Endothelial cell (in vitro differentiated cells): ENCODE data around the gene THOC2. TPM values are rescaled to one million over a fixed set of nuclear protein-coding genes. Genes with fewer than 3 reads are reported as not detected.
"Not testable (repeated sequence)": the region's sequence is repeated elsewhere in the genome, so short reads cannot be mapped to it uniquely, and the experiment has no call there.

Experiments
- DNase-seq: peaks from one replicate; pipeline ENCODE4 v3.0.0; 2021; ENCODE audit warnings: low spot score
- H3K27ac Mint-ChIP-seq: one replicate; pipeline ENCODE4 v1.8.0; 2021; ENCODE audit warnings: mixed read lengths, inconsistent platforms; ENCODE audit not compliant: unreplicated experiment
- H3K27me3 Mint-ChIP-seq: one replicate; pipeline ENCODE4 v1.8.0; 2021; ENCODE audit warnings: mild to moderate bottlenecking, moderate library complexity, mixed read lengths, inconsistent platforms; ENCODE audit not compliant: unreplicated experiment
- H3K36me3 Mint-ChIP-seq: one replicate; pipeline ENCODE4 v1.8.0; 2021; ENCODE audit warnings: mild to moderate bottlenecking, low read depth, mixed read lengths, inconsistent platforms; ENCODE audit not compliant: unreplicated experiment
- H3K4me1 Mint-ChIP-seq: one replicate; pipeline ENCODE4 v1.8.0; 2021; ENCODE audit warnings: mild to moderate bottlenecking, mixed read lengths, inconsistent platforms; ENCODE audit not compliant: unreplicated experiment
- H3K4me3 Mint-ChIP-seq: one replicate; pipeline ENCODE4 v1.8.0; 2021; ENCODE audit warnings: mild to moderate bottlenecking, mixed read lengths, inconsistent platforms; ENCODE audit not compliant: unreplicated experiment
- H3K9me3 Mint-ChIP-seq: one replicate; pipeline ENCODE4 v1.8.0; 2021; ENCODE audit warnings: mixed read lengths, inconsistent platforms; ENCODE audit not compliant: unreplicated experiment
- total RNA-seq: library from RNA; stranded (reverse); fragmentation: NEBNext Ultra II Directional; extraction: Animal tissue kit (Norgen Biotek cat#: 25700); gene quantifications from one replicate; pipeline ENCODE4 v1.2.1, GENCODE V29; 2021; ENCODE audit not compliant: unreplicated experiment
- TF ChIP-seq, protein P1 (sequence below): fragments of 200-600 bp; sonication (generic); IDR thresholded peaks from one replicate; pipeline ENCODE4 v1.5.0; 2021; ENCODE audit warnings: antibody characterized with exemption; ENCODE audit not compliant: unreplicated experiment

THOC2 gene
- total RNA-seq, 1 donor from 2014 or later: 94.3 TPM

DNA sequence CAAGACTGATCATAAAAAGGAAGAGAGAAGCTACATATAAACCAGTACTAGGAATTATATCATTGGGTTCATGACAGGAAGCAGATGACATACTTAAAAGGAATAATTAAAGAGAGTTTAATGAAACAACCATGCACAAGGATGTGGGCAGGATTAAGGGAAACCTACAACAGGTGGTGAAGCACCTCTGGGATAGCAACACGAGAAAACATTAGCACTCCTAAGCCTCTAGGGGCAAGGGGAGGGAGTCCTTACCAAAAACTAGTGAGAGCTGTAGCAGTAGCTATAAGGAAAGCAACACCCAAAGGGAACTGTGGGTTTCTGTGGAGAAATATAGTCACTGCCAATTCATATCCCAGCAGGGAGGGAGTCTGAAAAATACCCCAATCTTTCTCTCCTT, 7.2 kb upstream of the THOC2 start:
- Mint-ChIP-seq H3K4me1 (no peaks in the 10 kb centered on the region), H3K4me3 (no peak overlapping the region), H3K36me3 (no peaks in the 10 kb centered on the region), H3K27me3 (no peaks in the 10 kb centered on the region), H3K9me3 (no peaks in the 10 kb centered on the region), H3K27ac (no peak overlapping the region)
- TF ChIP-seq, protein P1, sequence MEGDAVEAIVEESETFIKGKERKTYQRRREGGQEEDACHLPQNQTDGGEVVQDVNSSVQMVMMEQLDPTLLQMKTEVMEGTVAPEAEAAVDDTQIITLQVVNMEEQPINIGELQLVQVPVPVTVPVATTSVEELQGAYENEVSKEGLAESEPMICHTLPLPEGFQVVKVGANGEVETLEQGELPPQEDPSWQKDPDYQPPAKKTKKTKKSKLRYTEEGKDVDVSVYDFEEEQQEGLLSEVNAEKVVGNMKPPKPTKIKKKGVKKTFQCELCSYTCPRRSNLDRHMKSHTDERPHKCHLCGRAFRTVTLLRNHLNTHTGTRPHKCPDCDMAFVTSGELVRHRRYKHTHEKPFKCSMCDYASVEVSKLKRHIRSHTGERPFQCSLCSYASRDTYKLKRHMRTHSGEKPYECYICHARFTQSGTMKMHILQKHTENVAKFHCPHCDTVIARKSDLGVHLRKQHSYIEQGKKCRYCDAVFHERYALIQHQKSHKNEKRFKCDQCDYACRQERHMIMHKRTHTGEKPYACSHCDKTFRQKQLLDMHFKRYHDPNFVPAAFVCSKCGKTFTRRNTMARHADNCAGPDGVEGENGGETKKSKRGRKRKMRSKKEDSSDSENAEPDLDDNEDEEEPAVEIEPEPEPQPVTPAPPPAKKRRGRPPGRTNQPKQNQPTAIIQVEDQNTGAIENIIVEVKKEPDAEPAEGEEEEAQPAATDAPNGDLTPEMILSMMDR: no peak
- DNase-seq: no peak

DNA sequence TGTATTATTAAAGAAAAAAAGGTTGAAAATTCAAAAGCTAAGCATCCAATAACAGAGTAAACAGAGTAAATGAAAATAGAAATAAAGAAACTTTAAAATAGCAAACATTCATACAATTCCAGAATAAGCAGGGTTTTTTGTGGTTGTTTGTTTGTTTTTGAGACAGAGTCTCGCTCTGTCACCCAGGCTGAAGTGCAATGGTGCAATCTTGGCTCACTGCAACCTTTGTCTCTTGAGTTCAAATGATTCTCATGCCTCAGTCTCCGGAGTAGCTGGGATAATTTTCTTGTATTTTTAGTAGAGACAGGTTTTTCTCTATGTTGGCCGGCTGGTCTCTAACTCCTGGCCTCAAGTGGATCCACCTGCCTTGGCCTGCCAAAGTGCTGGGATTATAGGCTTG, 6.6 kb upstream of the THOC2 start:
- Mint-ChIP-seq H3K4me1 (no peaks in the 10 kb centered on the region), H3K36me3 (no peaks in the 10 kb centered on the region), H3K9me3 (no peaks in the 10 kb centered on the region), H3K4me3 (no peak overlapping the region), H3K27me3 (no peaks in the 10 kb centered on the region), H3K27ac (no peak overlapping the region)
- TF ChIP-seq, protein P1: no peak
- no peak for DNase-seq

DNA sequence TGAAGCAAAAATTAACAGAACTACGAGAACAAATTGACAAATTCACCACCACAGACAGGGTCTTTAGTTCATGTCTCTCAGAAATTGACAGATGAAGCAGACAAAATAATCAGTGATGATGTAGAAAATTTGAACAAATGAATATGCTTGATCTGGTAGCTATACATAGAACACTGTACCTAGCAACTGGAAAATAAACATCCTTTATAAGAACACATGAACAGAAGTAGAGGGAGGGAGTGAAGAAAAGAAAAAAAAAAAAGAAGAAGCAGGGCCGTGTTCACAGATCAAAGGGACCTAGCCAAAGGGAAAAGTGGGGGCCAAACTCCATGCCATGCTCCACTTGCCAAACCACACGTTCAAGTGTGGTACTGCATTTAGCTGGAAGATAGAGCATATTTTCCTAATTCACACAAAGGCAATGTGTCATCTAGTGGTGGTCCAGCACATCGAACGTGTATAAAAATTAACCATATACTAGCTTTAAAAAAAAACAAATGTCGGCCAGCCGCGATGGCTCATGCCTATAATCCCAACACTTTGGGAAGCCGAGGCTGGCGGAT, 5.6 kb upstream of the THOC2 start:
- TF ChIP-seq, protein P1: no peak
- no peaks in the 10 kb centered on the region for H3K9me3 Mint-ChIP-seq

DNA sequence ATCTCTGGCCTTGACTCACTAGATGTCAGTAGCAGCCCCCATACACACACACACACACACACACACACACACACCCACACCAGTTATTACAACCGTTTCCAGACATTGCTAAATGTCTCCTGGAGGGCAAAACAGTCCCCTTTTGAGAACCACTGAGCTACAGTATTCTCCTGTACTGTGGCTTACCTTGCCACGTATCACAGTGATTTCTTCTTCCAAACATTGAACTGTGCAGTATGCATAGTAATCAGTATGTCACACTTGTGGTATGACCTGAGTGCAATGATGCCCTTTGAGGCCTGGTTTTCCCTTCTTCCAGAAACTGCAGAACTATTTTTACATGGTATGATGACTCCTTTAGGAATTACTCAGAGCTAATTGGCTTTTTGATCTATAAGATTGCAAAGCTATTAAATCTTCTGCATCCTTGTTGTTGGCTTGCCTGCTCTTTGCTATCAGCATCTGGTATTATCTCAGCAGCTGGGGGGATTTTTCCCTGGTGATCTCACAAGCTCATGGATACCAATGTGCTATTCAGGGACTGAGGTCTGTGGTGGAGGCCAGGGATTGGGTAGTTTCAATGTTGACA, 3.6 kb upstream of the THOC2 start:
- Mint-ChIP-seq H3K4me1 (peaks cover 6% of the 10 kb centered on the region), H3K9me3 (no peaks in the 10 kb centered on the region), H3K36me3 (peaks cover 11% of the 10 kb centered on the region), H3K27me3 (peaks cover 3% of the 10 kb centered on the region), H3K27ac (no peak overlapping the region), H3K4me3 (no peak overlapping the region)
- no peak for DNase-seq
- TF ChIP-seq, protein P1: no peak

More for the DNA sequence above, 5.6 kb upstream of the THOC2 start:
- DNase-seq: no peak
- Mint-ChIP-seq H3K4me3 (no peak overlapping the region), H3K4me1 (no peaks in the 10 kb centered on the region), H3K27me3 (no peaks in the 10 kb centered on the region), H3K36me3 (no peaks in the 10 kb centered on the region), H3K27ac (no peak overlapping the region)

DNA sequence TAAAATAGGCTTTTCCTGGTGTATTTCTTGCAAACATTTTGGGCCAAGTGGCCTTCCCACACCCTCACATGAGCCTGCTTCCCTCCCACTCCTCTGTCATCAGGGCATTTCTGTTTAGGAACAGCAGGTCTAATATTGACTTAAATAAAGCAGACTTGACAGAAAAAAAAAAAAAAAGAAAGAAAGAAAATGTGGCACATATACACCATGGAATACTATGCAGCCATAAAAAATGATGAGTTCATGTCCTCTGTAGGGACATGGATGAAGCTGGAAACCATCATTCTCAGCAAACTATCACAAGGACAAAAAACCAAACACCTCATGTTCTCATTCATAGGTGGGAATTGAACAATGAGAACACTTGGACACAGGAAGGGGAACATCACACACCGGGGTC, 2.3 kb upstream of the THOC2 start:
- not testable (repeated sequence) for H3K4me3 Mint-ChIP-seq, H3K9me3 Mint-ChIP-seq

DNA sequence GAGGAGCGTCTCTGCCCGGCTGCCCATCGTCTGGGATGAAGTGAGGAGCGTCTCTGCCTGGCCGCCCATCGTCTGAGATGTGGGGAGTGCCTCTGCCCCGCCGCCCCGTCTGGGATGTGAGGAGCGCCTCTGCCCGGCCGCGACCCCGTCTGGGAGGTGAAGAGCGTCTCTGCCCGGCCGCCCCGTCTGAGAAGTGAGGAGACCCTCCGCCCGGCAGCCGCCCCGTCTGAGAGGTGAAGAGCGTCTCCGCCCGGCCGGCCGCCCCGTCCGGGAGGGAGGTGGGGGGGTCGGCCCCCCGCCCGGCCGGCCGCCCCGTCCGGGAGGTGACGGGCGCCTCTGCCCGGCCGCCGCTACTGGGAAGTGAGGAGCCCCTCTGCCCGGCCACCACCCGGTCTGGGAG, 1.2 kb upstream of the THOC2 start:
- not testable (repeated sequence) for DNase-seq, H3K9me3 Mint-ChIP-seq, H3K27ac Mint-ChIP-seq, H3K4me3 Mint-ChIP-seq, H3K27me3 Mint-ChIP-seq
- H3K4me1 Mint-ChIP-seq: peaks cover 19% of the 10 kb centered on the region
- peaks cover 11% of the 10 kb centered on the region for H3K36me3 Mint-ChIP-seq

More for the DNA sequence above, 2.3 kb upstream of the THOC2 start:
- peaks cover 11% of the 10 kb centered on the region for H3K36me3 Mint-ChIP-seq
- H3K27me3 Mint-ChIP-seq, DNase-seq, H3K27ac Mint-ChIP-seq: not testable (repeated sequence)
- H3K4me1 Mint-ChIP-seq: peaks cover 16% of the 10 kb centered on the region
